ENCODE measurements around the gene TRAM2. TPM values are rescaled to one million over a fixed set of nuclear protein-coding genes. Genes with fewer than 3 reads are reported as not detected.
"Not testable (repeated sequence)": the region's sequence is repeated elsewhere in the genome, so short reads cannot be mapped to it uniquely, and the experiment has no call there.

The TRAM2 gene
- total and polyA plus RNA-seq, 7 donors: 2.1 to 5.7 (median 4.3) TPM

- DNase-seq: no peak
- ATAC-seq: no peak
- no peak for TF ChIP-seq CTCF (IDR thresholded peaks at IDR 0.05)
- Histone ChIP-seq H3K4me1 (no peaks in the 10 kb centered on the region), H3K9me3 (no peaks in the 10 kb centered on the region), H3K4me3 (no peak overlapping the region), H3K27ac (no peak overlapping the region), H3K27me3 (ENCODE audit: insufficient read depth in 3 of 3, low read length in 2 of 3) (no peaks in the 10 kb centered on the region), H3K36me3 (ENCODE audit: insufficient read depth in 1 of 2, low read depth in 1 of 2) (no peaks in the 10 kb centered on the region)
- WGBS, 3 donors: 61 to 73% (median 67%) methylated on average over 3 of the region's 3 CpGs
- intact Hi-C loops (cut with DNase I): no loop called here
Observed at GRCh38 chr6:52483671-52484003, 93.2 kb downstream of the TRAM2 start.

- no peak for TF ChIP-seq CTCF (IDR thresholded peaks at IDR 0.05)
- DNase-seq (no peak), ATAC-seq (no peak)
- Histone ChIP-seq H3K36me3 (ENCODE audit: insufficient read depth in 1 of 2, low read depth in 1 of 2) (no peaks in the 10 kb centered on the region), H3K9me3 (no peaks in the 10 kb centered on the region), H3K4me3 (no peak overlapping the region), H3K4me1 (no peaks in the 10 kb centered on the region), H3K27ac (no peak overlapping the region), H3K27me3 (ENCODE audit: insufficient read depth in 3 of 3, low read length in 2 of 3) (no peaks in the 10 kb centered on the region)
- WGBS, 3 donors: 61 to 67% (median 62%) methylated on average over 7 of the region's 7 CpGs
- intact Hi-C loops (cut with DNase I): no loop called here
Observed at GRCh38 chr6:52482903-52483670, 93.8 kb downstream of the TRAM2 start.

GRCh38 chr6:52475307-52475706 lies 101.6 kb downstream of the TRAM2 start:
- H3K4me3 ChIP-seq: no peak overlapping the region
- no peaks in the 10 kb centered on the region for H3K4me1 ChIP-seq
- no peaks in the 10 kb centered on the region for H3K27me3 ChIP-seq (ENCODE audit: insufficient read depth in 3 of 3, low read length in 2 of 3)
- intact Hi-C loops (cut with DNase I): no loop called here
- no peak for TF ChIP-seq CTCF (IDR thresholded peaks at IDR 0.05)
- DNase-seq (no peak), ATAC-seq (no peak)
- H3K36me3 ChIP-seq (ENCODE audit: insufficient read depth in 1 of 2, low read depth in 1 of 2): no peaks in the 10 kb centered on the region
- H3K9me3 ChIP-seq: no peaks in the 10 kb centered on the region
- no peak overlapping the region for H3K27ac ChIP-seq
- 50 to 66% (median 53%) methylated on average over 2 of the region's 2 CpGs for WGBS, 3 donors

- DNase-seq: no peak
Observed at GRCh38 chr6:52474173-52474572, 102.7 kb downstream of the TRAM2 start.

GRCh38 chr6:52461194-52461593 lies 115.7 kb downstream of the TRAM2 start:
- H3K27ac ChIP-seq; H3K4me1 ChIP-seq; H3K4me3 ChIP-seq; H3K9me3 ChIP-seq; intact Hi-C loops (cut with DNase I); ATAC-seq; H3K27me3 ChIP-seq (ENCODE audit: insufficient read depth in 3 of 3, low read length in 2 of 3); H3K36me3 ChIP-seq (ENCODE audit: insufficient read depth in 1 of 2, low read depth in 1 of 2); DNase-seq: not testable (repeated sequence)
- 90 to 91% (median 91%) methylated on average over 2 of the region's 2 CpGs for WGBS, 3 donors

More at GRCh38 chr6:52474173-52474572, 102.7 kb downstream of the TRAM2 start:
- no peak for ATAC-seq
- H3K27me3 ChIP-seq (ENCODE audit: insufficient read depth in 3 of 3, low read length in 2 of 3): no peaks in the 10 kb centered on the region
- H3K4me1 ChIP-seq: no peaks in the 10 kb centered on the region
- no peaks in the 10 kb centered on the region for H3K36me3 ChIP-seq (ENCODE audit: insufficient read depth in 1 of 2, low read depth in 1 of 2)
- H3K27ac ChIP-seq: no peak overlapping the region
- no peaks in the 10 kb centered on the region for H3K9me3 ChIP-seq
- no peak overlapping the region for H3K4me3 ChIP-seq
- TF ChIP-seq CTCF (IDR thresholded peaks at IDR 0.05): no peak
- intact Hi-C loops (cut with DNase I): no loop called here
- 98 to 99% (median 99%) methylated on average over 4 of the region's 4 CpGs for WGBS, 3 donors
